HUES48 (cell line): ENCODE results near the gene CNST.
"Not testable (repeated sequence)": the region's sequence is repeated elsewhere in the genome, so short reads cannot be mapped to it uniquely, and the experiment has no call there.

Experiments
- H3K27ac ChIP-seq: one replicate; pipeline ENCODE4 v1.7.0; 2013; ENCODE audit warnings: low read depth, low read length, inconsistent platforms
- H3K27me3 ChIP-seq: 2 replicates; pipeline ENCODE4 v1.6.1; 2013; ENCODE audit warnings: mild to moderate bottlenecking, low read length; ENCODE audit not compliant: control insufficient read depth, insufficient read depth
- H3K36me3 ChIP-seq: 2 replicates; pipeline ENCODE4 v1.6.1; 2013; ENCODE audit warnings: low read length; ENCODE audit not compliant: control insufficient read depth, insufficient read depth
- H3K4me1 ChIP-seq: 2 replicates; pipeline ENCODE4 v1.6.1; 2013; ENCODE audit warnings: mild to moderate bottlenecking, low read length; ENCODE audit not compliant: control insufficient read depth, insufficient read depth
- H3K4me3 ChIP-seq: 2 replicates; pipeline ENCODE4 v1.5.1; 2013; ENCODE audit warnings: mild to moderate bottlenecking, low read depth, low read length
- H3K9ac ChIP-seq: 2 replicates; pipeline ENCODE4 v1.6.1; 2013; ENCODE audit warnings: mild to moderate bottlenecking, low read depth, low read length, moderate library complexity
- H3K9me3 ChIP-seq: 2 replicates; pipeline ENCODE4 v1.6.1; 2013; ENCODE audit warnings: low read length; ENCODE audit not compliant: control insufficient read depth, insufficient read depth

The CNST gene

DNA sequence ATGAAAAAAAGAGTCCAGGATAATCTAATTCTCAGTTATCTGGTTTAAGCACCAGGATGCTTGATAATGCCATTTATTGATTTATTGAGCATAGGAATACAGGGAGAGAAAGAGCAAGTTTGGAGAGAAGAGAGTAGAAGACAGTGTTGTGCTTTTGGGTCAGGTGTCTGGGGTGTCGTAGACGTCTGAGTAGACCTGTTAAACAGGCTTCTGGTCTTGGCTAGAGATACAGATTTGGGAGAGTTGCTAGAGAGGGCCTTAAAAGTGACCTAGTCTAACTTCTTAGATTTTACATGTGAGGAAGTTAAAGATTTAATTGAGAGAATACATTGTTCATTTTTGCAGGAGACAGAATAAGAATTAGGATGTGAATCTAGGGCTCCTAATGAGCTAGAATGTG is 34.3 kb downstream of the CNST start:
- Histone ChIP-seq H3K36me3 (peaks cover 8% of the 10 kb centered on the region; the same call in 1 of the 2 replicates), H3K9ac (no peak overlapping the region), H3K27me3 (no peaks in the 10 kb centered on the region), H3K4me1 (no peaks in the 10 kb centered on the region), H3K27ac (no peak overlapping the region), H3K4me3 (no peak overlapping the region), H3K9me3 (no peaks in the 10 kb centered on the region)

GRCh38 chr1:246602194-246602593 is 35.9 kb downstream of the CNST start:
- Histone ChIP-seq H3K36me3 (peaks cover 3% of the 10 kb centered on the region; the same call in 1 of the 2 replicates), H3K9me3 (no peaks in the 10 kb centered on the region), H3K4me3 (no peak overlapping the region), H3K27ac (no peak overlapping the region), H3K27me3 (no peaks in the 10 kb centered on the region), H3K4me1 (no peaks in the 10 kb centered on the region), H3K9ac (no peak overlapping the region)

DNA sequence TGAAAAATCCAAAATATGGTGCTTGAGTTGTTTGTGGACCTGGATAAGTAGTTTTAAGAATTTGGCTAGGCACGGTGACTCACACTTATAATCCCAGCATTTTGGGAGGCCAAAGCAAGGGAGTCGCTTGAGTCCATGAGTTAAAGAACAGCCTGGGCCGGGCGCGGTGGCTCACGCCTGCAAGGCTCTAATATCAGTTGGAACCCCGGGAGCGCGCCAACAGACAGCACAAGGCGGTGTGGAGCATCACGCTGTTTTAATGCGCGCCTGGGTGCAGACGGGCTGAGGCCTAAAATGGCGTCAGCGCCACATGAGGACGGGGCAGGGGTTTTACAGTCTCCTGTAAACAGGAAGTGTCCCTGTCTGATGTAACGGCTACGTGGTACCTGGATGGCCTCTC is 39.0 kb downstream of the CNST start:
- not testable (repeated sequence) for H3K4me1 ChIP-seq, H3K4me3 ChIP-seq, H3K36me3 ChIP-seq, H3K9ac ChIP-seq, H3K27me3 ChIP-seq, H3K9me3 ChIP-seq, H3K27ac ChIP-seq

DNA sequence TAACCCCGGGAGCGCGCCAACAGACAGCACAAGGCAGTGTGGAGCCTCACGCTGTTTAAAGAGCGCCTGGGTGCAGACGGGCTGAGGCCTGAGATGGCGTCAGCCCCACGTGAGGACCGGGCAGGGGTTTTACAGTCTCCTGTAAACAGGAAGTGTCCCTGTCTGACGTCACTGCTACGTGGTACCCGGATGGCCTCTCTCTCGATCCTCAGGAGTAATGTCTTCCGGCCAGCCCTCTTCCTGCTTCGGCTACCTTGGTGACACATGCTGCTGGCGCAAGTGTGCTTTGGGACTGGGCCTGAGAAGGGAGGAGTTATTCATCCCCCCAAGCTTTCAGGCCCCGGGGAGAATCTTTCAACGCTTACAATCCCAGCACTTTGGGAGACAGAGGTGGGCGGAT is 41.2 kb downstream of the CNST start:
- H3K27ac ChIP-seq, result no peak overlapping the region

GRCh38 chr1:246608616-246609376 is 42.5 kb downstream of the CNST start:
- Histone ChIP-seq H3K4me3 (no peak overlapping the region), H3K4me1 (peaks cover 4% of the 10 kb centered on the region; the same call in 1 of the 2 replicates), H3K27ac (peak overlapping the region; percentile 17), H3K9ac (no peak overlapping the region), H3K36me3 (no peaks in the 10 kb centered on the region), H3K27me3 (no peaks in the 10 kb centered on the region), H3K9me3 (no peaks in the 10 kb centered on the region)

More for the DNA sequence above, 41.2 kb downstream of the CNST start:
- no peaks in the 10 kb centered on the region for H3K9me3 ChIP-seq
- H3K27me3 ChIP-seq, result no peaks in the 10 kb centered on the region
- H3K4me3 ChIP-seq, result no peak overlapping the region
- H3K4me1 ChIP-seq, result peaks cover 4% of the 10 kb centered on the region; the same call in 1 of the 2 replicates
- no peaks in the 10 kb centered on the region for H3K36me3 ChIP-seq
- no peak overlapping the region for H3K9ac ChIP-seq

GRCh38 chr1:246609632-246610031 is 43.4 kb downstream of the CNST start:
- H3K9ac ChIP-seq, result no peak overlapping the region
- H3K36me3 ChIP-seq, result no peaks in the 10 kb centered on the region
- H3K9me3 ChIP-seq, result no peaks in the 10 kb centered on the region
- H3K4me1 ChIP-seq, result peaks cover 4% of the 10 kb centered on the region; the same call in 1 of the 2 replicates
- no peak overlapping the region for H3K4me3 ChIP-seq
- H3K27ac ChIP-seq, result no peak overlapping the region
- no peaks in the 10 kb centered on the region for H3K27me3 ChIP-seq

DNA sequence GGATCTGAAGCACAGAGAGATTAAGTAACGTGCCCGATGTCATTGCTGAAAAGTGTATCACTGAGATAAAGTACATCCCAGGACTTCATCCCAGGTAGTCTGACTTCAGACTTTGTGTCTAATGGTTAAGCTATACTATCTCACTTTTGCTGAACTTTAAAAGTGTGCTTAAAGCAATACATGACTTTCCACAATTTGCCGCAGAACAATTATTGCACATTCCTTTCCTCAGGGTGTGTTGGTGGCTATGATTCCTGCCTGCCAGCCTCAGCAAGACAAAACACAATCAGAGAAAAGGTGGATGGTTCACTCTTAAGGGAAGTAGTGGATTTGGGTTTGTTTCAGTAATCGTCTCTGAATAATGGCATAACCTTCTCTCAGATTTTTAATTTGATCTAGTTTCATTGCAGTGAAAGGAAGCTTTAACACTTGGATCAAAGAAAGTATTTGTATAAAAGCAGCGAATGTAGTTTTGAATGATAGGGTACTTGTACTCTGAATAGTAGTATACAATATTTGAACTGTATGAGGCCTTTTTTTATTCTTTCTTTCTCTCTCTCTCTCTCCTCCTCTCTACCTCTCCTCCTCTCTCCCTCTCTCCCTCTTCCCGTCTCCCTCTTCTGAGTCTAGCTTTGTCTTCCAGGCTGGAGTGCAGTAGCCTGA is 47.0 kb downstream of the CNST start:
- H3K36me3 ChIP-seq, result no peaks in the 10 kb centered on the region
- H3K4me1 ChIP-seq, result peaks cover 9% of the 10 kb centered on the region
- no peak overlapping the region for H3K4me3 ChIP-seq
- no peaks in the 10 kb centered on the region for H3K9me3 ChIP-seq
- H3K27me3 ChIP-seq, result no peaks in the 10 kb centered on the region
- no peak overlapping the region for H3K27ac ChIP-seq
- no peak overlapping the region for H3K9ac ChIP-seq

- H3K4me1 ChIP-seq, result peaks cover 12% of the 10 kb centered on the region
- H3K9ac ChIP-seq, result no peak overlapping the region
- no peaks in the 10 kb centered on the region for H3K27me3 ChIP-seq
- H3K4me3 ChIP-seq, result no peak overlapping the region
- H3K36me3 ChIP-seq, result 0 out of 2 replicates have a peak, but pooled peaks cover 6% of the 10 kb centered on the region
- no peak overlapping the region for H3K27ac ChIP-seq
- H3K9me3 ChIP-seq, result no peaks in the 10 kb centered on the region
Observed at GRCh38 chr1:246617156-246617555, 50.9 kb downstream of the CNST start.

DNA sequence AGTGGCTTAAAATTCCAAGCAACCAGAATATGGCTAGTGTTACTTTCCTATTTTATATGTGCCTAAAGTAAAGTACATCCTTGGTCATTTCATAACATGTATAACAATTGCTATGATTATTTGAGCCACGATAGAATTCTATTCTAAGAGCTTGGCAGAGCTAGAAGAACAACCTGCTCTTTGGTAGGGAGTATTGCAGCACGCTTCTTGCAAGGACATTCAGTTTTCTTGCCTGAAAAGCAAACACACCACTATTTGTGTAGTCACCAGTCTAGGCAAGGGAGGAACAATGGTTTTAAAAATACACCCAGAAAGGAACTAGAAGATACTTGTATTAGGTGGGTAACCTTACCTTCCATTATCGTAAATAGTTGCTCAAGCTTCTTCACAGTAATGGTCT is 51.5 kb downstream of the CNST start:
- no peak overlapping the region for H3K27ac ChIP-seq
- H3K9me3 ChIP-seq, result no peaks in the 10 kb centered on the region

DNA sequence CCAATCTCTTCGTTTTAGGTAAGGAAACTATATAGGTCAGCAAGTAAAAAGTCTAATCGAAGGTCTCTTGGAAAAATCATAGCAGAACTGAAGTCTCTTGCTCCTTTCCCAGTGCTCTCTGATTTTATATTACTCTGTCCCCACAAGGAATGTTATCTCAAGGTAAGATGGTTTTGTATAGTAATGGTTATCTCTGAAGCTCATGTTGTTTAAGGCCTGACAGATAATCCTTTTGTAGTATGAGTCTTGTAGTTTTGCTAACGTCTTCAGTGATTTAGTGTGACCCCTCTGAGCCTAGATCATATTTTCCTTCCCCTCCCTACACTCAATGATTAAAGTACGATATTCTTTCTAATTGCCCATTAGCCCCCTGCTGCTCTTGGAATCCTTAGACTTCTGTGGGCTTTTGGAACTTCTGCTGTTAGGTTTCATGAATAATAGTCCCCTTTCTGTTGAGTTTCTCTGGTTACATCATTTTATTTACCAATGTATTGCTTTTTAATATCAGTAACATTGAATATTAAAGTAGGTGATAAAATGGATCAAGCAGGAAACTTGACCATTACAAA is 52.1 kb downstream of the CNST start:
- Histone ChIP-seq H3K27me3 (no peaks in the 10 kb centered on the region), H3K4me3 (no peak overlapping the region), H3K27ac (no peak overlapping the region), H3K9ac (no peak overlapping the region), H3K4me1 (peaks cover 12% of the 10 kb centered on the region), H3K9me3 (no peaks in the 10 kb centered on the region), H3K36me3 (0 out of 2 replicates have a peak, but pooled peaks cover 9% of the 10 kb centered on the region)

More for the DNA sequence above, 51.5 kb downstream of the CNST start:
- H3K9ac ChIP-seq, result no peak overlapping the region
- H3K36me3 ChIP-seq, result 0 out of 2 replicates have a peak, but pooled peaks cover 9% of the 10 kb centered on the region
- H3K4me3 ChIP-seq, result no peak overlapping the region
- H3K27me3 ChIP-seq, result no peaks in the 10 kb centered on the region
- H3K4me1 ChIP-seq, result peaks cover 12% of the 10 kb centered on the region
